OCI-LY1 (cell line): ENCODE results near the gene SESN1.
A peak's percentile ranks its signal among the peaks of the same experiment; 100 is the strongest.

Experiments
- H2AFZ ChIP-seq: fragments of 200-600 bp; sonication (generic), shearing (Covaris generic); 2 replicates; pipeline ENCODE4 v1.6.0; 2014; ENCODE audit warnings: antibody characterized with exemption, mild to moderate bottlenecking, low read length
- H3F3A ChIP-seq: fragments of 200-600 bp; sonication (generic), shearing (Covaris generic); 2 replicates; pipeline ENCODE4 v1.6.0; 2014; ENCODE audit warnings: mild to moderate bottlenecking, antibody characterized with exemption, low read length, moderate library complexity; ENCODE audit not compliant: insufficient read depth
- H3K27ac ChIP-seq: fragments of 200-600 bp; sonication (generic); 2 replicates; pipeline ENCODE4 v1.5.1; 2014; ENCODE audit warnings: low read length, mixed run types, mild to moderate bottlenecking, low read depth; ENCODE audit not compliant: poor library complexity, severe bottlenecking
- H3K27me3 ChIP-seq: fragments of 200-600 bp; sonication (generic); 2 replicates; pipeline ENCODE4 v1.6.0; 2014; ENCODE audit warnings: antibody characterized with exemption, mild to moderate bottlenecking, low read length, moderate library complexity; ENCODE audit not compliant: insufficient read depth
- H3K36me3 ChIP-seq: fragments of 200-600 bp; sonication (generic); 2 replicates; pipeline ENCODE4 v1.6.1; 2014; ENCODE audit warnings: mild to moderate bottlenecking, antibody characterized with exemption, low read length, moderate library complexity, mixed read lengths; ENCODE audit not compliant: insufficient read depth
- H3K4me1 ChIP-seq: fragments of 200-600 bp; sonication (generic); 2 replicates; pipeline ENCODE4 v1.5.1; 2014; ENCODE audit warnings: mild to moderate bottlenecking, low read length, moderate library complexity; ENCODE audit not compliant: insufficient read depth, severe bottlenecking
- H3K4me2 ChIP-seq: fragments of 200-600 bp; sonication (generic), shearing (Covaris generic); 2 replicates; pipeline ENCODE4 v1.6.1; 2014; ENCODE audit warnings: low read length
- H3K4me3 ChIP-seq: fragments of 200-600 bp; sonication (generic); 2 replicates; pipeline ENCODE4 v1.5.1; 2014; ENCODE audit warnings: low read length, low read depth, mild to moderate bottlenecking, mixed read lengths; ENCODE audit not compliant: poor library complexity, severe bottlenecking
- H3K79me2 ChIP-seq: fragments of 200-600 bp; shearing (Covaris generic); 2 replicates; pipeline ENCODE4 v1.6.1; 2016; ENCODE audit warnings: mixed run types, low read length, mixed read lengths; ENCODE audit not compliant: insufficient read depth
- H3K9ac ChIP-seq: fragments of 200-600 bp; sonication (generic), shearing (Covaris generic); 2 replicates; pipeline ENCODE4 v1.6.1; 2014; ENCODE audit warnings: mild to moderate bottlenecking, low read length, mixed read lengths
- H3K9me2 ChIP-seq: fragments of 200-600 bp; sonication (generic), shearing (Covaris generic); 2 replicates; pipeline ENCODE4 v1.6.1; 2014; ENCODE audit warnings: low read depth, mild to moderate bottlenecking, low read length, mixed read lengths
- H3K9me3 ChIP-seq: fragments of 200-600 bp; shearing (Covaris generic); 2 replicates; pipeline ENCODE4 v1.6.1; 2014; ENCODE audit warnings: low read length, mixed read lengths
- H4K20me1 ChIP-seq: fragments of 200-600 bp; sonication (generic), shearing (Covaris generic); 2 replicates; pipeline ENCODE4 v1.6.0; 2016; ENCODE audit warnings: mild to moderate bottlenecking, low read length; ENCODE audit not compliant: insufficient read depth
- EZH2 ChIP-seq: fragments of 200-600 bp; sonication (generic), shearing (Covaris generic); IDR thresholded peaks from 2 replicates; pipeline ENCODE4 v1.8.0; 2017; ENCODE audit warnings: borderline replicate concordance, mixed run types, mild to moderate bottlenecking, antibody characterized with exemption, low read length, moderate library complexity, mixed read lengths
- TF ChIP-seq, protein P1 (sequence below): fragments of 200-600 bp; sonication (generic), shearing (Covaris generic); IDR thresholded peaks from 2 replicates; pipeline ENCODE4 v1.5.1; 2017; ENCODE audit warnings: mild to moderate bottlenecking, antibody characterized with exemption, low read length, moderate library complexity, mixed read lengths

SESN1 gene

DNA sequence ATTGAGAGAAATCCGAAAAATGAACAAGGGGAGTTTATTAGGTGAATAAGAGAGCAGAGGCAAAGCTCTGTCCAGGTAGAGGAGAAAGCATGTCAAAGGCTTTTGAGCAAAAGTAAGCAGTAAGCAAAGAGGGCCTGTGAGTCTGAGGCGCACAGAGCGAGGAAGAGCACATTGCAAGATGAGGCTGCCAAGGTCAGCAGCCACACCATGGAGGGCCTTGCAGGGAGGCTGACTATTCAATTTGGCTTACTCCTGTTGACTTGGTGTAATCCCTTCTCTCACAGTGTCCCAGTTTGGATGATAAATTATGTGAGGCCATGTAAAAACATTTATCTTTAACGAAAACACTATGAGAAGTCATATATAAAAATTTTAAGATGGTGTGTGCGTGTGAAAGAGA, 32.4 kb downstream of the SESN1 start:
- H2AFZ ChIP-seq, result no peak overlapping the region
- H3K9ac ChIP-seq, result no peak overlapping the region
- H3K9me3 ChIP-seq, result no peaks in the 10 kb centered on the region
- no peaks in the 10 kb centered on the region for H3K27me3 ChIP-seq
- no peaks in the 10 kb centered on the region for H3K79me2 ChIP-seq
- no peaks in the 10 kb centered on the region for H3K9me2 ChIP-seq
- H3K4me3 ChIP-seq, result no peak overlapping the region
- H3K4me1 ChIP-seq, result peaks cover 8% of the 10 kb centered on the region
- no peaks in the 10 kb centered on the region for H4K20me1 ChIP-seq
- TF ChIP-seq, protein P1, sequence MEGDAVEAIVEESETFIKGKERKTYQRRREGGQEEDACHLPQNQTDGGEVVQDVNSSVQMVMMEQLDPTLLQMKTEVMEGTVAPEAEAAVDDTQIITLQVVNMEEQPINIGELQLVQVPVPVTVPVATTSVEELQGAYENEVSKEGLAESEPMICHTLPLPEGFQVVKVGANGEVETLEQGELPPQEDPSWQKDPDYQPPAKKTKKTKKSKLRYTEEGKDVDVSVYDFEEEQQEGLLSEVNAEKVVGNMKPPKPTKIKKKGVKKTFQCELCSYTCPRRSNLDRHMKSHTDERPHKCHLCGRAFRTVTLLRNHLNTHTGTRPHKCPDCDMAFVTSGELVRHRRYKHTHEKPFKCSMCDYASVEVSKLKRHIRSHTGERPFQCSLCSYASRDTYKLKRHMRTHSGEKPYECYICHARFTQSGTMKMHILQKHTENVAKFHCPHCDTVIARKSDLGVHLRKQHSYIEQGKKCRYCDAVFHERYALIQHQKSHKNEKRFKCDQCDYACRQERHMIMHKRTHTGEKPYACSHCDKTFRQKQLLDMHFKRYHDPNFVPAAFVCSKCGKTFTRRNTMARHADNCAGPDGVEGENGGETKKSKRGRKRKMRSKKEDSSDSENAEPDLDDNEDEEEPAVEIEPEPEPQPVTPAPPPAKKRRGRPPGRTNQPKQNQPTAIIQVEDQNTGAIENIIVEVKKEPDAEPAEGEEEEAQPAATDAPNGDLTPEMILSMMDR, result no peak
- TF ChIP-seq EZH2, result no peak
- H3F3A ChIP-seq, result no peaks in the 10 kb centered on the region; the same call in 1 of the 2 replicates
- no peak overlapping the region for H3K27ac ChIP-seq
- H3K36me3 ChIP-seq, result no peaks in the 10 kb centered on the region
- no peak overlapping the region for H3K4me2 ChIP-seq

DNA sequence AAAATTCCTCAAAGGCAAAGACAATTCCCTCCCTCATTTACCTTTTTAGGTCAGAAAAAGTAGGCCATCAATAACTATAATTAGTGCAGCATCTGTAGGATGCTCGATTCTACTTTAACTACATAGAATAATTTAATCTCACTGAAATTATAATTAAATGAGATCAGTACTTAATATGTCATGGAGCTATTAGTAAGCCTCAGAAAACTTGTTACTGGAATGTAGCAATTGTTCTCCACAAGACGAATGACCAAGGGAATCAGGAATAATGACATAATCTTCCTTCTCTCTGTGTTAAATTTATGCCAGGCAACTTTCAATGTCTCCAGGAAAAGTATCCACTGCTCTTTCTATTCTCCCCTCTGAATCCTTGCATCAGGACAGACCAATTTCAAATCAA, 34.1 kb downstream of the SESN1 start:
- Histone ChIP-seq H4K20me1 (no peaks in the 10 kb centered on the region), H3K4me3 (no peak overlapping the region), H3K9me3 (no peaks in the 10 kb centered on the region), H3K9me2 (no peaks in the 10 kb centered on the region), H3K4me2 (no peak overlapping the region), H3K9ac (no peak overlapping the region), H3K79me2 (no peaks in the 10 kb centered on the region), H3F3A (no peaks in the 10 kb centered on the region), H3K27me3 (no peaks in the 10 kb centered on the region), H3K4me1 (peaks cover 8% of the 10 kb centered on the region), H2AFZ (no peak overlapping the region), H3K36me3 (no peaks in the 10 kb centered on the region), H3K27ac (no peak overlapping the region)
- TF ChIP-seq, protein P1, result no peak
- no peak for TF ChIP-seq EZH2

DNA sequence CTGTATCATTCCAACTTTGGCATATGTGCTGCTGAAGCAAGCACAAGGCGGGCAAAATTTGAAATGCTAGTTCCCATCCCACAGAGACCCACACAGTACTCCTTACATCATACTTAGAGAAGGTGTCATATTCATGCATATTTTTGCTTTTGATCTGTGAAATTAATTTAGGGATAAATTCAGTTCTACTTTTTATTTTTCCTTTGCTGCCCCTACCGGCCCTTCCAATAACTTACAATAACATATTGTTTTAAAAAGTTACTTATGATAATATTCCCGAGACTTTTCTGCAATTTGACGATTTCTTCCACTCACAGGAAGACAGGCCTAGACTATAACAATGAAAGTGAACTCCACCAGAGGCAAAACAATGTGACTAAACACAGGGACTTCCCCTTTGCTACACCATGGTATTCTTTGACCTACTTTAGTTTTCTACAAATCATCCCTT, 35.0 kb downstream of the SESN1 start:
- H3K4me2 ChIP-seq, result no peak overlapping the region
- no peak overlapping the region for H3K4me3 ChIP-seq
- no peaks in the 10 kb centered on the region for H3K79me2 ChIP-seq
- H3K27me3 ChIP-seq, result no peaks in the 10 kb centered on the region
- H3K27ac ChIP-seq, result no peak overlapping the region
- H4K20me1 ChIP-seq, result no peaks in the 10 kb centered on the region
- no peaks in the 10 kb centered on the region for H3K36me3 ChIP-seq
- H2AFZ ChIP-seq, result no peak overlapping the region
- no peaks in the 10 kb centered on the region for H3K9me2 ChIP-seq
- no peak overlapping the region for H3K9ac ChIP-seq
- no peaks in the 10 kb centered on the region for H3F3A ChIP-seq
- TF ChIP-seq, protein P1, result peak; percentile 16; the same call in 1 of the 2 replicates
- no peak for TF ChIP-seq EZH2
- peaks cover 8% of the 10 kb centered on the region for H3K4me1 ChIP-seq
- no peaks in the 10 kb centered on the region for H3K9me3 ChIP-seq
